CD4-positive, alpha-beta T cell (primary cell): ENCODE results near the gene INPPL1. TPM values are rescaled to one million over a fixed set of nuclear protein-coding genes. Genes with fewer than 3 reads are reported as not detected.

Experiments used
- ATAC-seq: fragments of 200-7000 bp; cut with Tn5 transposase; one replicate; pipeline ENCODE4 v1.10.0; 2022; ENCODE audit warnings: mild to moderate bottlenecking; ENCODE audit not compliant: poor library complexity
- CTCF ChIA-PET: fragments of 350-600 bp; sonication (Branson Sonifier 250); formaldehyde crosslinking; loops from one replicate; lab custom pipeline; 2021; ENCODE audit warnings: antibody characterized with exemption, inconsistent platforms; lab: Charles Lee
- POLR2A ChIA-PET: fragments of 350-600 bp; sonication (Branson Sonifier 250); formaldehyde crosslinking; loops from one replicate; lab custom pipeline; 2021; ENCODE audit warnings: antibody characterized with exemption, inconsistent platforms; lab: Charles Lee
- DNase-seq, 14 experiments: peaks; one replicate each; pipeline ENCODE4 v3.0.0-alpha.2; 2013 to 2020; ENCODE audit warnings: mixed read lengths in 2 of 14
- H3K27ac ChIP-seq, 2 donors: one replicate each; pipeline versions ENCODE4 v1.5.1 to v1.7.0; 2013; ENCODE audit warnings: low read length in 2 of 2, low read depth in 1 of 2, mild to moderate bottlenecking in 1 of 2
- H3K27me3 ChIP-seq, 2 experiments: 1 replicate in 1 of 2; 2 replicates in 1 of 2; pipeline versions ENCODE4 v1.6.1 to v1.7.0; 2013; ENCODE audit warnings: low read length in 2 of 2, control low read depth in 1 of 2, mild to moderate bottlenecking in 1 of 2, moderate library complexity in 1 of 2; ENCODE audit not compliant: insufficient read depth in 2 of 2, control insufficient read depth in 1 of 2
- H3K36me3 ChIP-seq: one replicate; pipeline ENCODE4 v1.6.1; 2013; ENCODE audit warnings: low read length, control low read depth; ENCODE audit not compliant: insufficient read depth
- H3K4me1 ChIP-seq: one replicate; pipeline ENCODE4 v1.6.1; 2013; ENCODE audit warnings: low read length, control low read depth; ENCODE audit not compliant: insufficient read depth
- H3K4me3 ChIP-seq: one replicate; pipeline ENCODE4 v1.5.1; 2013; ENCODE audit warnings: mild to moderate bottlenecking, low read length, moderate library complexity
- H3K9me3 ChIP-seq, 2 experiments: 1 replicate in 1 of 2; 2 replicates in 1 of 2; pipeline versions ENCODE4 v1.6.1 to v1.7.0; 2013; ENCODE audit warnings: low read length in 2 of 2, mild to moderate bottlenecking in 2 of 2, control low read depth in 1 of 2, moderate library complexity in 1 of 2; ENCODE audit not compliant: control insufficient read depth in 1 of 2, insufficient read depth in 1 of 2
- H3K27ac Mint-ChIP-seq: one replicate; pipeline ENCODE4 v1.8.0; 2020; ENCODE audit warnings: mixed read lengths
- H3K27me3 Mint-ChIP-seq: one replicate; pipeline ENCODE4 v1.8.0; 2021; ENCODE audit warnings: mixed read lengths
- H3K36me3 Mint-ChIP-seq: one replicate; pipeline ENCODE4 v1.8.0; 2021; ENCODE audit warnings: low read depth, mixed read lengths
- H3K4me1 Mint-ChIP-seq: one replicate; pipeline ENCODE4 v1.8.0; 2021; ENCODE audit warnings: low read depth, mixed read lengths
- H3K4me3 Mint-ChIP-seq: one replicate; pipeline ENCODE4 v1.8.0; 2020; ENCODE audit warnings: mild to moderate bottlenecking, mixed read lengths
- H3K9me3 Mint-ChIP-seq: one replicate; pipeline ENCODE4 v1.8.0; 2020; ENCODE audit warnings: mixed read lengths
- CTCF ChIP-seq: fragments of 200-600 bp; IDR thresholded peaks from one replicate; pipeline ENCODE4 v1.8.0; 2022; ENCODE audit warnings: antibody characterized with exemption, mild to moderate bottlenecking
- intact Hi-C, 2 experiments: fragments of 100-400 bp; cut with DNase I in 1 of 2; cut with micrococcal nuclease in 1 of 2; formaldehyde crosslinking; loops; one replicate each; pipeline versions ENCODE4 v1.15.1 to v1.9.0; 2023 to 2025; cut with DNase I, micrococcal nuclease
- total RNA-seq, 174 experiments: library from RNA in 2 of 174; stranded (reverse) in 2 of 174; gene quantifications; one replicate each; pipeline ENCODE4 v1.2.3 and lab custom pipeline; 2021 to 2026

The INPPL1 gene
- total RNA-seq, 2 experiments from 2014 or later, result 124 to 128 TPM

DNA sequence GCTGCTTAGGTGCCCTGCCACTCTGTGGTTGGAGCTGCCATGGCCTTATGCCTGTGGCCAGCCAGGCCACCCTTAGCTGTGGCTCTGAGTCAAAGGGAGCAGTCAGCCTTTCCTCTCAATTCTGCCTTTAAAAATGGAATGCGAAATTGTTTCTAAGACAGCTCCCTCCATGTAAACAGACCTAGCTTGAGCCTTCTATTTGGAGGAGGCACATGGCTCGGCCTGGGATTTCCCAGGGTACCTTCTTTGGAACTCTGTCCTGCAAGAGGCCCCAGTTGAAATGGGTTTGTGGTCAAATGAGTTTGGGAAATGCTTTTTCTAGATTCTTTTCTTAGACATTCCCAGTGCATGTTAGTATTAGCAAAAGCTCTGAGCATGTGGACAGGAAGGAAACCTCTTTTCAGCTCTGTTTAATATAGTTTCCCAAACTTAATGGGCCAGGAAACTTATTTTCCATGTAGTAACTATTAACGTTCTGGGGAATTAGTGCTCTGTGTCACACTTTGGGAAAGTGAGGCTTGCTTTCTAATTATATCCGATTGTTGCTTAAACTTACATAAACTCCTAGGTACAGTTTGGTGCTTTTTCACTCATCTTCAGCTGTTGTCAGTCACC lies 11.6 kb downstream of the INPPL1 start:
- DNase-seq (no peak), ATAC-seq (no peak)
- no peak for TF ChIP-seq CTCF
- Histone ChIP-seq H3K27me3 (peaks cover 17 to 21% of the 10 kb centered on the region in 2 experiments), H3K4me3 (no peak overlapping the region), H3K9me3 (peaks cover 0 to 12% of the 10 kb centered on the region in 2 experiments), H3K4me1 (peaks cover 19% of the 10 kb centered on the region), H3K36me3 (peaks cover 59% of the 10 kb centered on the region), H3K27ac (peak overlapping the region in 1 of 2 donors; percentile 25)
- H3K4me3 Mint-ChIP-seq, result no peak overlapping the region
- CTCF ChIA-PET, result no interaction called here
- intact Hi-C loops, result no loop called here
- H3K36me3 Mint-ChIP-seq, result peaks cover 59% of the 10 kb centered on the region
- POLR2A ChIA-PET, result no interaction called here
- H3K4me1 Mint-ChIP-seq, result peaks cover 14% of the 10 kb centered on the region
- H3K27me3 Mint-ChIP-seq, result peaks cover 20% of the 10 kb centered on the region
- H3K9me3 Mint-ChIP-seq, result no peaks in the 10 kb centered on the region
- H3K27ac Mint-ChIP-seq, result peak overlapping the region; percentile 18

DNA sequence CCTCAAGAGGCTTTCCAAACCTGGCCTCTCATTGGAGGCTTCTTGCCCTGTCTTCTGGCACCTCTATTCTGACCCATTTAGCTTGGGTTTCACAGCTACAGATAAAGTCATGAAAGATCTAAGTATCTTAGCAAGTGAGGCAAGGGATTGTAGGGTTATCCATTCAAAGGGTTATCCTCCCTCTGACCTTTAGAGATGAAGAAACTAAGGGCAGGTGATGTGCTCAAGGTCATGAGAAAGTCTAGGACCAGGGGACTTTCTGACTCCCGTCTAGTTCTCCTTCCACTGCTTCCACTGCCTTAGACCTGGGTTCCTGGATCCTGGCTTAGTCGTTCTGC lies 12.2 kb downstream of the INPPL1 start:
- Mint-ChIP-seq H3K4me1 (peaks cover 18% of the 10 kb centered on the region), H3K36me3 (peaks cover 53% of the 10 kb centered on the region), H3K27ac (peak overlapping the region; percentile 18), H3K9me3 (no peaks in the 10 kb centered on the region), H3K4me3 (no peak overlapping the region), H3K27me3 (peaks cover 26% of the 10 kb centered on the region)
- ChIA-PET CTCF (no interaction called here), POLR2A (interaction anchor here (1.8 to 2.0 kb wide), 2 partner anchors 11 to 14 kb away, joined by 5 to 7 read pairs; no protein-coding TSS in a partner anchor)
- Histone ChIP-seq H3K36me3 (peaks cover 54% of the 10 kb centered on the region), H3K27me3 (peaks cover 21 to 26% of the 10 kb centered on the region in 2 experiments), H3K27ac (no peak overlapping the region), H3K4me3 (no peak overlapping the region), H3K4me1 (peaks cover 20% of the 10 kb centered on the region), H3K9me3 (peaks cover 0 to 12% of the 10 kb centered on the region in 2 experiments)
- intact Hi-C loops, result no loop called here
- ATAC-seq, result no peak
- no peak for TF ChIP-seq CTCF
- DNase-seq, result no peak

DNA sequence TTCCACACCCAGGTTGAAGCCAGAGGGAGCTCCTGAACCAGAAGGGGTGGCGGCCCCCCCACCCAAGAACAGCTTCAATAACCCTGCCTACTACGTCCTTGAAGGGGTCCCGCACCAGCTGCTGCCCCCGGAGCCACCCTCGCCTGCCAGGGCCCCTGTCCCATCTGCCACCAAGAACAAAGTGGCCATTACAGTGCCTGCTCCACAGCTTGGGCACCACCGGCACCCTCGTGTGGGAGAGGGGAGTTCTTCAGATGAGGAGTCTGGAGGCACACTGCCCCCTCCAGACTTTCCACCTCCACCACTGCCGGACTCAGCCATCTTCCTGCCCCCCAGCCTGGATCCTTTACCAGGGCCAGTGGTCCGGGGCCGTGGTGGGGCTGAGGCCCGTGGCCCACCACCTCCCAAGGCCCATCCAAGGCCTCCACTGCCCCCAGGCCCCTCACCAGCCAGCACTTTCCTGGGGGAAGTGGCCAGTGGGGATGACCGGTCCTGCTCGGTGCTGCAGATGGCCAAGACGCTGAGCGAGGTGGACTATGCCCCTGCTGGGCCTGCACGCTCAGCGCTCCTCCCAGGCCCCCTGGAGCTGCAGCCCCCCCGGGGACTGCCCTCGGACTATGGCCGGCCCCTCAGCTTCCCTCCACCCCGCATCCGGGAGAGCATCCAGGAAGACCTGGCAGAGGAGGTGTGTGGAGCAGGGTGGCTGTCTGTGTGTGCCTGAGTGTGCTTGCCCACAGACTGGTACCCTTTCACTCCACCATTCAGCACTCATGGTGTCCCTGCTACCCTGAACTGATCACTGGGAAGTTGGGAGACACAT lies 12.8 kb downstream of the INPPL1 start:
- H3K9me3 ChIP-seq, result peaks cover 0 to 12% of the 10 kb centered on the region in 2 experiments
- H3K4me1 ChIP-seq, result peaks cover 20% of the 10 kb centered on the region
- H3K4me1 Mint-ChIP-seq, result peaks cover 23% of the 10 kb centered on the region
- H3K4me3 Mint-ChIP-seq, result no peak overlapping the region
- H3K27me3 ChIP-seq, result peaks cover 27 to 32% of the 10 kb centered on the region in 2 experiments
- no peak overlapping the region for H3K4me3 ChIP-seq
- H3K36me3 Mint-ChIP-seq, result peaks cover 48% of the 10 kb centered on the region
- ChIA-PET CTCF (interaction anchor here (0.8 to 1.1 kb wide), 4 partner anchors 10 to 54 kb away, joined by 3 to 7 read pairs (median 4); no protein-coding TSS in a partner anchor), POLR2A (interaction anchor here (1.8 to 2.0 kb wide), 2 partner anchors 12 to 14 kb away, joined by 5 to 7 read pairs; no protein-coding TSS in a partner anchor)
- no peak overlapping the region for H3K27ac ChIP-seq
- H3K9me3 Mint-ChIP-seq, result no peaks in the 10 kb centered on the region
- peaks cover 32% of the 10 kb centered on the region for H3K27me3 Mint-ChIP-seq
- ATAC-seq (no peak), DNase-seq (no peak)
- TF ChIP-seq CTCF, result no peak
- intact Hi-C loops, result no loop called here
- no peak overlapping the region for H3K27ac Mint-ChIP-seq
- peaks cover 48% of the 10 kb centered on the region for H3K36me3 ChIP-seq
